ENCODE results near the gene TPM1. TPM values are rescaled to one million over a fixed set of nuclear protein-coding genes. Genes with fewer than 3 reads are reported as not detected.
"Not testable (repeated sequence)": the region's sequence is repeated elsewhere in the genome, so short reads cannot be mapped to it uniquely, and the experiment has no call there.

The TPM1 gene
- total RNA-seq, 2 donors from 2014 or later, result 7.0 to 12.1 TPM

DNA sequence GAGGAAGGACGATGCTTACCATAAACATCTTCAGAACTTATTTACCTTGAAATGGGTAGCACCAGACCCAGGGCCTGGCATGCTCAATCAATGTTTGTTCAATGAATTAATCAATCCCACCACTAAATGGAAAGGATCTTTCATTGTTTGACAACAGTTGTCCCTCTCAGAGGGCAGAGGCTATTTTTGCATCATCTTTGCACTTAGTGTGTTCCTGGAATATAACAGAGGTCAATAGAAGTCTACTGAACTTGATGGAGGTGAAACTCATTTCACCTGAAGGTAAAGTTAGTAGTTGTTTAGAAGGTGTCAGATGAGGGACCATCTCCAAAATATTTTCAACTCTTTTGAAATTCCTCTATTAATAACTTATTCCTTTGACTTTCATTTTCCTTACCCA lies 42.3 kb downstream of the TPM1 start:
- no peak for ATAC-seq
- Mint-ChIP-seq H3K9me3 (no peaks in the 10 kb centered on the region), H3K36me3 (no peaks in the 10 kb centered on the region), H3K4me1 (ENCODE audit: low read depth in 2 of 2) (no peaks in the 10 kb centered on the region), H3K4me3 (no peak overlapping the region), H3K27ac (no peak overlapping the region), H3K27me3 (no peaks in the 10 kb centered on the region)
- no peak for DNase-seq (ENCODE audit: low spot score)

DNA sequence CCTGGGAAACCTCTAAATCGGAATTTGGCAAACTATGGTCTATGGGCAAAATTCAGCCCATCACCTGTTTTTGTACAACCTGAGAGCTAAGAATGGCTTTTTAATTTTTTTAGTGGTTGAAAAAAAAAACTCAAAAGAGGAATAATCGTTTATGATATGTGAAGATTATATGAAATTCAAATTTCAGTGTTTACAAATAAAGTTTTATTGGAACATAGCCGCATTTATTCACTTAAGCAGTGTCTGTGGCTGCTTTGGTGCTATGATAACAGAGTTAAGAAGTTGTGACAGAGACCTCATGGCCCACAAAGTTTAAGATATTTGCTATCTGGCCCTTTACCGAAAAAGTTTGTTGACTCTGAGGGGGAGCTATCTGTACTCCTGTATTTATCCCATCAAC lies 42.7 kb downstream of the TPM1 start:
- Mint-ChIP-seq H3K27me3 (no peaks in the 10 kb centered on the region), H3K4me1 (ENCODE audit: low read depth in 2 of 2) (no peaks in the 10 kb centered on the region), H3K36me3 (no peaks in the 10 kb centered on the region), H3K27ac (no peak overlapping the region), H3K4me3 (no peak overlapping the region), H3K9me3 (no peaks in the 10 kb centered on the region)
- ATAC-seq (no peak), DNase-seq (ENCODE audit: low spot score) (no peak)

DNA sequence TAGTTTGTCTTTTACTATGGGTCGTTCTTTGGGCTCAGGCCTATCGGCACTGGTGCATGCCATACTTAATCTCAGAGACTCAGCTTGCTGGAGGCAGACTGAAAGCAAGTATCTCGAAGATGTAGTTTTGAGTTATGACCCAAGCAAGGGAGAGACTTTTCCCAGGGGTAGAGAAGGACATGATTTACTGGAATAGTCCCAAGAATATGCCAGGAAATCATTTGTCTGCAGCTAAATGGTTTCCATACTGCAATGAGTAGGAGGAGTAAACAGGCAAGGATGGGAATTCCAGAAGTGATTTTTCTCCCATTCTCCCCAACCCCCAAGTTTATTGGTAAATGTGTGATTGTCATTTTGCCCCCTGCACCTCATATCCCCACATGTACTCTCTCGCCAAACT lies 43.7 kb downstream of the TPM1 start:
- Mint-ChIP-seq H3K36me3 (no peaks in the 10 kb centered on the region), H3K27me3 (no peaks in the 10 kb centered on the region), H3K9me3 (no peaks in the 10 kb centered on the region), H3K27ac (no peak overlapping the region), H3K4me1 (ENCODE audit: low read depth in 2 of 2) (no peaks in the 10 kb centered on the region), H3K4me3 (no peak overlapping the region)
- DNase-seq (ENCODE audit: low spot score) (no peak), ATAC-seq (no peak)

DNA sequence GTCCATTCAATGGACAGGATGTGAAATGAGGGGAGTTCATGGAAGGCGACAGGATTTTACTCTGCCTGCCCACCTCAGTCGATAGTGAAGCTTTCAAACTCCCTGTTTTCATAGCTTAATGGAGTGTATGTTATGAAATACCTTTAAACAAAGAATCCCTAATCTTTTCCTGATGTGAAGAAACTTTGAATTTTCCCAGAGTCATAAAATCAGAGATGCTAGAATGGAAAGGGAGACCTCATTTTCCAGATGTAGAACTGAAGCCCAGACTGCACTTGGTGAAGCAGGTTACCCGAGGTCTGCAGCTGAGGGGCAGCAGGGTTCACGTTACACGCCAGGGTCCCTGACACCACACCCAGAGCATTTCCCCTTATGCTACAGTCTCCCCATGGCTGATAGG lies 44.4 kb downstream of the TPM1 start:
- Mint-ChIP-seq H3K4me1 (ENCODE audit: low read depth in 2 of 2) (no peaks in the 10 kb centered on the region), H3K27me3 (no peaks in the 10 kb centered on the region), H3K27ac (no peak overlapping the region), H3K36me3 (no peaks in the 10 kb centered on the region), H3K9me3 (no peaks in the 10 kb centered on the region), H3K4me3 (no peak overlapping the region)
- no peak for ATAC-seq
- no peak for DNase-seq (ENCODE audit: low spot score)

DNA sequence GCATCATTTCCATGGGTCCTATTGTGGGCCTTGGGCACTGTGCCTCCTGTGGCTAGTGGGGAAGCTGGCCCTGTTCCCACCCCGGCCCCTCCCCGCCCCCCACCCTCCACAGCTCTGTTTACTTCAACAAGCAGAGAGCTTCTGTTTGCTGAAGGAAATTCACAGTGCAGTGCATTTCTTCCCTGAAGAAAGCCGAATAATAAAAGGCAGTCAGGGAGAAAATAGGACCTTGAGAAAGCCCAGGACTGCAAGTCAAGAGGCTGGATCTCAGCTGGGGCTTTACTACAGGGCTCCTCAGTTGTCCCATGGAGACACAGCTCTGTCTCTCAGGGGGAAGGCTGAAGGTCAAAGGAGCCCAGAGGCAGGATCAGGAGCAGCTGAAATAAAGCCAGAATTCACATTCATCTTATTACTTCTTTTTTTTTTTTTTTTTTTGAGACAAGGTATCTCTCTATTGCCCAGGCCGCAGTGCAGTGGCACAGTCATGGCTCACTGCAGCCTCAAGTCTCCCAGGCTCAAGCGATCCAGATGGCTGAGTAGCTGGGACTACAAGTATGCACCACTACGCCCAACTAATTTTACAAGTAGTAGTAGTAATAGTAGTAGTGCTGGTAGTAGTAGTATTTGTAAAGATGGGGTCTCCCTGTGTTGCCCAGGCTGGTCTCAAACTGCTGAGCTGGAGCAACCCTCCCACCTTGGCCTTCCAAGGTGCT lies 46.1 kb downstream of the TPM1 start:
- H3K27ac Mint-ChIP-seq, result no peak overlapping the region
- no peak for ATAC-seq
- no peak overlapping the region for H3K4me3 Mint-ChIP-seq
- no peaks in the 10 kb centered on the region for H3K9me3 Mint-ChIP-seq
- H3K36me3 Mint-ChIP-seq, result no peaks in the 10 kb centered on the region
- DNase-seq (ENCODE audit: low spot score), result no peak
- no peaks in the 10 kb centered on the region for H3K27me3 Mint-ChIP-seq
- peaks cover 1 to 4% of the 10 kb centered on the region in 2 donors for H3K4me1 Mint-ChIP-seq (ENCODE audit: low read depth in 2 of 2)

DNA sequence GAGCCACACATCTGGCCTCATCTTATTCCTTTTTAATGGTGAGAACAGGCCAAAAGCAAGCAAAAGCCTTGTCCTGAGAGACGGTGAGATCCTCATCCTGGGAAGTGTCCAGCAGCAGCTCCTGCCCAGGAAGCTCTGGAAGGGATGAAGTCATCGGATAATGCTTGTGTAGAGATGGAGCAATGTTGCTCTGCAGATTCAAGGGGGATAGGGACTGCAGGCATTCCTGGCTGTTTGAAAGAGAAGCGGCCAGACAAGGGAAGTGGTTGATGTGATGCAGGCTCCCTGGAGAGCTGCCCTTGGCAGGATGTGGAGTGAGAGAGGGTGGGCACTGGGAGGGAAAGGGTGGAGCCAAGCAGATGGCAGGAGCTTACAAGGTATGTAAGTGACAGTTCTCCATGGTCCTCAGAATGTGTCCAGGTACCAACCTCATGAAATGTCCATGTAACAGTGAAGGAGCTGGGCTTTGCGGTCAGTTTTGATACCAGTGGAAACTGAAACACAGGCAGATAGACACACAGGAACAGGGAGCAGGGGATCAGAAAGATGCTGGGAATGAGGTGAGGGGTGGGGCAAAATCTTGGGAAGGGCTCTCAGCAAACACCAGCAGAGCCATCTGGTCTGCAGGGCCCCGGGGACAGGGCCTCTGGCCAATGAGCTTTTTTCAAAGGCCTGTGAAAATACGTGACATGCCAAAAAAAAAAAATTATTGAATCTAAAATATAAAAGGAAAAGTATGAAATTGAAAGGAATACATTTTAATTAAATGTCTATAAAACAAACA lies 46.9 kb downstream of the TPM1 start:
- Mint-ChIP-seq H3K36me3 (no peaks in the 10 kb centered on the region), H3K4me3 (no peak overlapping the region), H3K27me3 (no peaks in the 10 kb centered on the region), H3K4me1 (ENCODE audit: low read depth in 2 of 2) (peaks cover 2 to 6% of the 10 kb centered on the region in 2 donors), H3K27ac (no peak overlapping the region), H3K9me3 (no peaks in the 10 kb centered on the region)
- ATAC-seq (no peak), DNase-seq (ENCODE audit: low spot score) (no peak)

DNA sequence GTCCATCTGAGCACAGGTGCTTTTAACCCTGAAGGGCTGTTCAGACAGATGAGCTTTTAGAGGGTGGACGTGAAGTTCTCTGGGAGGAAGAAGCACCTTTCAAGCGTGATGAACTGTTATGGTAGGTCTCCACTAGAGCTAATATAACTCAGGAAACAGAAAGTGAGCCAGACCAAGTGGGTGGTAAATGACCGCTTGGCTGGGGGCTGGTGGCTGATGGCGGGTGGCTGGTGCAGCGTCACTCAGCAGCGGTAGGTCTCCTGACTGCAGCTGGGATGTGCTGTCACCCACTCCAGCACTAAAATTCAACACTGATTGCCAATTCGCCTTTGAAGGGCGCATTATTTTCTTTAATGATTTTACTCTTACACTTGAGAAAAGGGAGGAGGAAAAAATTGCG lies 47.9 kb downstream of the TPM1 start:
- DNase-seq (ENCODE audit: low spot score), result no peak
- Mint-ChIP-seq H3K4me3 (no peak overlapping the region), H3K27me3 (no peaks in the 10 kb centered on the region), H3K9me3 (no peaks in the 10 kb centered on the region), H3K27ac (no peak overlapping the region), H3K4me1 (ENCODE audit: low read depth in 2 of 2) (peaks cover 2 to 6% of the 10 kb centered on the region in 2 donors), H3K36me3 (no peaks in the 10 kb centered on the region)
- ATAC-seq, result no peak

DNA sequence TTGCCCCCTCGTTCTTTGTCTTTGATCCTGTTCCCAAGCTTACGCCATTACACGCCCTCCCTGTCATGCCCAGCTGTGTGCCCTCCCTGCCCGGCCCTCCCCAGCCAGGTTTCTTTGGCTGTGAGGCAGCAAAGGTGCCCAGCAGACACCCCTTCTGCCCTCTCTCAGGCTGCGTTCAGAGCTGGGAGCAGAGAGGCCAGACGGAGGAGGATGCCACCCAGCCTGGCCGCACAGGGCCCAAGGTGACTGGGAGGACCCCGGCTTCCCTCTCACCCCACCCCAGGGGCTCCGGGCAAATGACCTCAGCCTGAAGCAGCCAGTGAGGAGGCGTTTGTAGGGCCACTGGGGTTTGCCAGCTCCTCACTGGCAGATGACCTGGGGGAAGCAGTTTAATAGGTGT lies 48.3 kb downstream of the TPM1 start:
- Mint-ChIP-seq H3K4me3 (no peak overlapping the region), H3K27me3 (no peaks in the 10 kb centered on the region), H3K4me1 (ENCODE audit: low read depth in 2 of 2) (peaks cover 2 to 6% of the 10 kb centered on the region in 2 donors), H3K27ac (no peak overlapping the region), H3K9me3 (no peaks in the 10 kb centered on the region), H3K36me3 (no peaks in the 10 kb centered on the region)
- no peak for DNase-seq (ENCODE audit: low spot score)
- ATAC-seq, result no peak

DNA sequence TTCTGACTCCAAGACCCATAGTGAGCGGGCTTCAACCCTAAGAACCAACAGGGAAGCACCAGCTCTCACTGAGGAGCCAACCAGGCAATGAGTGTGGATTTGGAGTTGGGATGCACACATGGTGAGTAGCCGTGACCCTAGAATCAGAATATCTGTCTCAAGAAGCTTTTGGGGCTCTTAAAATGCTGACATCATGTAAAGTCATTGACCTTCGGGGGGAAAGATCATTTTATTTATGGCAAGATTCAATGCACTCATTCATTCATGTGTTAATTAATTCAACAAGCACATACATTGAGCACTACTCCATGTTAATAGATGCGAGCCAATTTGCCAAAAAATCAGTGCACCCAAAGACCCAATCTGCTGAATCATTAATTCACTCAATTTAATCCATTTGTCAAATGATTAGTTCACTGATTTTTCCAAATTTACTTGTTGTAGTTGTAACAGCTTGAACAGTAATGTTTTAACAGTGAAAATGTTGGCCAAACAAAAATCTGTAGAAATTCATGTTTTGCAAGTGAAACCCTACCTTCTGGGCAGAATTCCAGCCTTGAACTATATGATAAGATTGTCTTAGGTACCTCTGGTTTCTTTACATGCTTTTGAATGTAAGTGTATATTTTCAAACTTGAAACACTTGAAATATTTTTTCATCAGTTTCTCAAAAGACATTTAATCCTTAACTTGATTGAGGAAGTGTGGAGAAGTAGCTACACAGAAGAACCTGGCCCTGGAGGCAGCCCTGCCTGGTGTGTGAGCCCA lies 49.3 kb downstream of the TPM1 start:
- Mint-ChIP-seq H3K27ac (no peak overlapping the region), H3K4me3 (no peak overlapping the region), H3K27me3 (no peaks in the 10 kb centered on the region), H3K4me1 (ENCODE audit: low read depth in 2 of 2) (peaks cover 2 to 7% of the 10 kb centered on the region in 2 donors), H3K9me3 (no peaks in the 10 kb centered on the region), H3K36me3 (no peaks in the 10 kb centered on the region)
- DNase-seq (ENCODE audit: low spot score) (no peak), ATAC-seq (no peak)

DNA sequence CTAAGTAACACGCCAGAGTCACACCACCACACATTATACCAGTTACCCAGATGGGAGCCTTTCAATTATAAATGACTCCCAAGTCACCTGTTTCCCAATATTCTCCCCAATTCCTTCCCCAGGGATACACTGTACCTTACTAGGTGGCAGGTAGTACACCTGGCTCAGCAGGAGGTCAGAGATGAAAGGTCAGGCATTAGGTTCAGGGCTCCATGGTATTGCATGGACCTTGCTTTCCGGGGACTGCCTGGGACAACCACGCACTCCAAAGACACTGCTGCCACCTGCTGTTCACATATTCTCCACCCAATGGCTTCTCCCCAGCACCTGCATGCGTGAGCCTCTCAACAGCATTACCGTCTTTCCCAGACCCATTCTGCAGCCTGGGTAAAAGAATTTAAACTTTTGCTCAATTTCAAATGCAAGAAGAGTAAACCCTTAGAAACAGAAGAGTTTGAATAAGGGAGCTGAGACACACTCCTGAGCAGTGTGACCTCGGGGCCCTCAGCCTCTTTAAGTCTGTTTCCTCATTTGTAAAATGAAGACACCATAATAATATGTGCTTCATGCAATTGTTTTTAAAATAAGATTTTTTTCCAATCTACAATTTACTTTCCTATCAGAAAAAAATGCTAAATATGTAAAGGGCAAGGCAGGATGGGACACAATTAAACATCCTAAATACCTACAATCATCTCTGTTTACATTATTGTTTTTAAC lies 51.1 kb downstream of the TPM1 start:
- peak; percentile 69 to 85 for ATAC-seq
- no peaks in the 10 kb centered on the region for H3K27me3 Mint-ChIP-seq
- H3K9me3 Mint-ChIP-seq, result no peaks in the 10 kb centered on the region
- peak; percentile 72 for DNase-seq (ENCODE audit: low spot score)
- H3K27ac Mint-ChIP-seq, result no peak overlapping the region
- H3K4me3 Mint-ChIP-seq, result no peak overlapping the region
- no peaks in the 10 kb centered on the region for H3K36me3 Mint-ChIP-seq
- H3K4me1 Mint-ChIP-seq (ENCODE audit: low read depth in 2 of 2), result peaks cover 7 to 16% of the 10 kb centered on the region in 2 donors

DNA sequence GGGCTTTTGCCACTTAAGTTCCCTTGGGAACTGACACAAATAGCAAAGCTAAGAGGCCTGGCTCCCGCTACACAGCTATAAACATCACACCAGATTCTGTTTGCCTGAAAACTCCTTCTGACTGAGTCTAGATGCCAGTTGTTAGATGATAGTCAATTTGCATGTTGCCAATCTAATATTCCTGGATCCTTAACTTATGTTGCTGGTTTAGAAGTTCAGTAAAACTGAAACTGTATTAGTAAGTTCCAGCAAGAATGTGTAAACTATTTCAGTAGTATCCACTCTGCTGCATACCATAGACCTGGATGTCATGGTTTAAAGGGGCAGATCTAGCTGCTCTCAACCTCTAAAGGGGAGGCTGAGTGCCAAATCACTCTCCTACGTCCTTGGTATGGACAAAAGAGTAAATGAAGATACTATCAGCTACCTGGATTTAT lies 52.0 kb downstream of the TPM1 start:
- ATAC-seq, result no peak
- H3K4me1 Mint-ChIP-seq (ENCODE audit: low read depth in 2 of 2), result peaks cover 7 to 16% of the 10 kb centered on the region in 2 donors
- no peak overlapping the region for H3K27ac Mint-ChIP-seq
- no peaks in the 10 kb centered on the region for H3K9me3 Mint-ChIP-seq
- no peak for DNase-seq (ENCODE audit: low spot score)
- no peaks in the 10 kb centered on the region for H3K36me3 Mint-ChIP-seq
- H3K4me3 Mint-ChIP-seq, result no peak overlapping the region
- H3K27me3 Mint-ChIP-seq, result no peaks in the 10 kb centered on the region

DNA sequence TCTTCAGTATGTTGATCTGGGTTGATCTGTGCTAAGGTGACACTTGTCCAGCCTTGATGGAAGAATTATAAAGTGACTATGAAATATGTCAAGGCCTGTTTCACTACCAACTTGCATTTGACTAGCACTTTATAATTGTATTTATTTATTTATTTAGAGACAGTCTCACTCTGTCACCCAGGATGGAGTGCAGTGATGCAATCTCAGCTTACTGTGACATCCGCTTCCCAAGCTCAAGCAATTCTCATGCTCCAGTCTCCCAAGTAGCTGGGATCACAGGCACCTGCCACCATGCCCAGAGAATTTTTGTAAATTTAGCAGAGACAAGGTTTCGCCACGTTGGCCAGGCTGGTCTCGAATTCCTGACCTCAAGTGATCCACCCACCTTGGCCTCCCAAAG lies 53.6 kb downstream of the TPM1 start:
- H3K27me3 Mint-ChIP-seq, result no peaks in the 10 kb centered on the region
- no peaks in the 10 kb centered on the region for H3K36me3 Mint-ChIP-seq
- H3K4me1 Mint-ChIP-seq (ENCODE audit: low read depth in 2 of 2), result peaks cover 7 to 16% of the 10 kb centered on the region in 2 donors
- ATAC-seq (no peak), DNase-seq (ENCODE audit: low spot score) (no peak)
- no peak overlapping the region for H3K4me3 Mint-ChIP-seq
- H3K27ac Mint-ChIP-seq, result no peak overlapping the region
- H3K9me3 Mint-ChIP-seq, result no peaks in the 10 kb centered on the region

DNA sequence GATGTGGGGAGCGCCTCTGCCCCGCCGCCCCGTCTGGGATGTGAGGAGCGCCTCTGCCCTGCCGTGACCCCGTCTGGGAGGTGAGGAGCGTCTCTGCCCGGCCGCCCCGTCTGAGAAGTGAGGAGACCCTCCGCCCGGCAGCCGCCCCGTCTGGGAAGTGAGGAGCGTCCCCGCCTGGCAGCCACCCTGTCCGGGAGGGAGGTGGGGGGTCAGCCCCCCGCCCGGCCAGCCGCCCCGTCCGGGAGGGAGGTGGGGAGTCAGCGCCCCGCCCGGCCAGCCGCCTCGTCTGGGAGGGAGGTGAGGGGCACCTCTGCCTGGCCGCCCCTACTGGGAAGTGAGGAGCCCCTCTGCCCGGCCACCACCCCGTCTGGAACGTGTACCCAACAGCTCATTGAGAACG lies 56.4 kb downstream of the TPM1 start:
- not testable (repeated sequence) for H3K4me1 Mint-ChIP-seq (ENCODE audit: low read depth in 2 of 2); H3K4me3 Mint-ChIP-seq; DNase-seq (ENCODE audit: low spot score); ATAC-seq; H3K27ac Mint-ChIP-seq; H3K27me3 Mint-ChIP-seq; H3K36me3 Mint-ChIP-seq; H3K9me3 Mint-ChIP-seq
